HepG2 (cell line): ENCODE results near the gene NYNRIN. TPM values are rescaled to one million over a fixed set of nuclear protein-coding genes. Genes with fewer than 3 reads are reported as not detected.

Experiments used
- BATF2 ChIP-seq: sonication (generic); formaldehyde crosslinking; IDR thresholded peaks from 2 replicates; pipeline ENCODE4 v1.8.0; 2022; ENCODE audit warnings: mild to moderate bottlenecking, missing genetic modification reagents, moderate library complexity
- FUBP1 ChIP-seq: sonication (generic); formaldehyde crosslinking; IDR thresholded peaks from 2 replicates; pipeline ENCODE4 v1.5.1; 2020; ENCODE audit warnings: missing genetic modification reagents, mild to moderate bottlenecking, borderline replicate concordance
- GMEB2 ChIP-seq: IDR thresholded peaks from 2 replicates; pipeline ENCODE4 v1.6.1; 2016; ENCODE audit warnings: missing biosample characterization, missing genetic modification reagents, low read depth
- HNRNPK ChIP-seq: fragments of 200-400 bp; formaldehyde crosslinking; IDR thresholded peaks from 2 replicates; pipeline ENCODE4 v1.6.1; 2018; ENCODE audit warnings: low read length, low read depth, moderate library complexity, mild to moderate bottlenecking; ENCODE audit not compliant: poor library complexity, severe bottlenecking
- PTBP1 ChIP-seq: fragments of 200-400 bp; formaldehyde crosslinking; IDR thresholded peaks from 2 replicates; pipeline ENCODE4 v1.6.1; 2018; ENCODE audit warnings: low read length, low read depth; ENCODE audit not compliant: poor library complexity, severe bottlenecking
- SMAD1 ChIP-seq: sonication (generic); formaldehyde crosslinking; IDR thresholded peaks from 2 replicates; pipeline ENCODE4 v1.4.0; 2020; ENCODE audit warnings: missing genetic modification reagents, low read depth, mild to moderate bottlenecking, borderline replicate concordance
- TIGD3 ChIP-seq: sonication (generic); formaldehyde crosslinking; IDR thresholded peaks from 2 replicates; pipeline ENCODE4 v1.5.1; 2020; ENCODE audit warnings: mild to moderate bottlenecking, missing genetic modification reagents, borderline replicate concordance
- TSC22D2 ChIP-seq: sonication (generic); formaldehyde crosslinking; IDR thresholded peaks from 2 replicates; pipeline ENCODE4 v1.5.1; 2020; ENCODE audit warnings: missing genetic modification reagents, mild to moderate bottlenecking, borderline replicate concordance
- ZBTB25 ChIP-seq: IDR thresholded peaks from 2 replicates; pipeline ENCODE4 v1.6.1; 2018; ENCODE audit warnings: missing genetic modification reagents
- ZBTB42 ChIP-seq: sonication (generic); formaldehyde crosslinking; IDR thresholded peaks from 2 replicates; pipeline ENCODE4 v1.5.0; 2020; ENCODE audit warnings: mild to moderate bottlenecking, missing genetic modification reagents
- ZNF124 ChIP-seq: sonication (generic); formaldehyde crosslinking; IDR thresholded peaks from 2 replicates; pipeline ENCODE4 v1.4.0; 2020; ENCODE audit warnings: missing genetic modification reagents
- ZNF138 ChIP-seq: sonication (generic); formaldehyde crosslinking; IDR thresholded peaks from 2 replicates; pipeline ENCODE4 v1.5.0; 2020; ENCODE audit warnings: mild to moderate bottlenecking, low read depth, missing genetic modification reagents
- ZNF362 ChIP-seq: sonication (generic); formaldehyde crosslinking; IDR thresholded peaks from 2 replicates; pipeline ENCODE4 v1.4.0; 2020; ENCODE audit warnings: missing genetic modification reagents, mild to moderate bottlenecking, borderline replicate concordance
- ZNF484 ChIP-seq: sonication (generic); formaldehyde crosslinking; IDR thresholded peaks from 2 replicates; pipeline ENCODE4 v1.5.1; 2020; ENCODE audit warnings: mild to moderate bottlenecking, low read depth, missing genetic modification reagents, borderline replicate concordance
- ZNF576 ChIP-seq: sonication (generic); formaldehyde crosslinking; IDR thresholded peaks from 2 replicates; pipeline ENCODE4 v1.4.0; 2020; ENCODE audit warnings: mild to moderate bottlenecking, missing genetic modification reagents
- ZSCAN5A ChIP-seq: sonication (generic); formaldehyde crosslinking; IDR thresholded peaks from 2 replicates; pipeline ENCODE4 v1.8.0; 2022; ENCODE audit warnings: mild to moderate bottlenecking, missing genetic modification reagents, borderline replicate concordance
- polyA plus RNA-seq, 8 experiments: library from polyadenylated mRNA; depleted of rRNA in 3 of 8; stranded (reverse) in 7 of 8; unstranded in 1 of 8; fragments of >200 nt; fragmentation: Illumina TruSeq in 4 of 8; extraction: Trizol in 4 of 8; gene quantifications; 2 replicates each; pipeline versions ENCODE4 v1.2.1 to v1.2.3, GENCODE V29; 2011 to 2016; ENCODE audit warnings: low read depth in 4 of 8, missing spikeins in 1 of 8, mixed read lengths in 1 of 8; ENCODE audit not compliant: insufficient read depth in 1 of 8
- total RNA-seq, 5 experiments: library from RNA; depleted of rRNA; stranded (reverse); fragments of >200 nt; fragmentation: Illumina TruSeq; extraction: Trizol; gene quantifications; 2 replicates each; pipeline ENCODE4 v1.2.3, GENCODE V29; 2016; ENCODE audit warnings: low read depth in 1 of 5

The NYNRIN gene
- total and polyA plus RNA-seq, 2 of the 13 experiments (the other 11 are each of a cell fraction or from before 2014, with no cell fraction given), result 0.63 to 1.1 TPM

- 0 out of 2 replicates have a peak, but pooled peaks have one; percentile 25 for TF ChIP-seq BATF2 (CRISPR knock-in tag)
- TF ChIP-seq ZBTB25, result no peak
- no peak for TF ChIP-seq ZNF362 (CRISPR knock-in tag)
- TF ChIP-seq ZNF124 (CRISPR knock-in tag), result 0 out of 2 replicates have a peak, but pooled peaks have one; percentile 0
- TF ChIP-seq TSC22D2 (CRISPR knock-in tag), result no peak
- 0 out of 2 replicates have a peak, but pooled peaks have one; percentile 38 for TF ChIP-seq ZNF576 (CRISPR knock-in tag)
- TF ChIP-seq ZNF138 (CRISPR knock-in tag), result no peak
- TF ChIP-seq ZSCAN5A (CRISPR knock-in tag), result no peak
- TF ChIP-seq FUBP1, result no peak
- TF ChIP-seq GMEB2 (CRISPR knock-in tag), result no peak
- TF ChIP-seq ZBTB42 (CRISPR knock-in tag), result peak; percentile 45; the same call in 1 of the 2 replicates
- no peak for TF ChIP-seq SMAD1 (CRISPR knock-in tag)
- no peak for TF ChIP-seq PTBP1
- 0 out of 2 replicates have a peak, but pooled peaks have one; percentile 67 for TF ChIP-seq ZNF484
- TF ChIP-seq TIGD3 (CRISPR knock-in tag), result peak; percentile 95; the same call in 1 of the 2 replicates
- TF ChIP-seq HNRNPK, result no peak
Measured at GRCh38 chr14:24430682-24431568, 32.1 kb downstream of the NYNRIN start (continued).
